NCI-H460 (cell line): ENCODE results near the gene LRRC27. TPM values are rescaled to one million over a fixed set of nuclear protein-coding genes. Genes with fewer than 3 reads are reported as not detected.
"Not testable (repeated sequence)": the region's sequence is repeated elsewhere in the genome, so short reads cannot be mapped to it uniquely, and the experiment has no call there.

Experiments
- DNase-seq: peaks from one replicate; pipeline ENCODE4 v3.0.0-alpha.2; 2016; ENCODE audit warnings: low read depth; ENCODE audit errors: extremely low read depth
- total RNA-seq: library from RNA; depleted of rRNA; stranded (reverse); fragments of >200 nt; shearing (Covaris generic); gene quantifications from 2 replicates; pipeline ENCODE4 v1.2.3, GENCODE V29; 2014

Gene LRRC27
- total RNA-seq, 1 experiment from 2014 or later: 7.8 TPM

DNA sequence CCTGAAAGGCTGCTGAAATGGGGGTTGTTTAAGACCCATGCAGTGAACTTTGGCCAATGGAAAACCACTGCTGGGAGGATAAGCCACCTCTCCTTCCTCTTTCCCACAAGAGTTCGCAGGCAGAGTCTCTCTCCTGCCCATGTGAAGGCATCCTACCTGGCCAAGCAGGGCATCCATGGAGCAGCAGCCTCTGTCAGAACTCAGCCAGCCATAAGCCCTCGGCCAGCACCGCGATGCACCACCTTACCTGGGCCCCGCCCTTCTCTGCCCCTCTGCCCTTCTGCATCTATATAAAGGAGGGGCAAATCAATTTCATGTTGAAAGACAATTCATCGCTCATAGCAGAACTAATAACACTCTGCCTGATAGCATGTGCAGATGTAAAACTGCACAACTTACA, 18.1 kb upstream of the LRRC27 start:
- DNase-seq: no peak

GRCh38 chr10:132314336-132314735, 17.7 kb upstream of the LRRC27 start:
- no peak for DNase-seq

- not testable (repeated sequence) for DNase-seq
These were observed 17.1 kb upstream of the LRRC27 start for GRCh38 chr10:132314881-132315280.

GRCh38 chr10:132316133-132316532, 15.9 kb upstream of the LRRC27 start:
- DNase-seq: no peak

DNA sequence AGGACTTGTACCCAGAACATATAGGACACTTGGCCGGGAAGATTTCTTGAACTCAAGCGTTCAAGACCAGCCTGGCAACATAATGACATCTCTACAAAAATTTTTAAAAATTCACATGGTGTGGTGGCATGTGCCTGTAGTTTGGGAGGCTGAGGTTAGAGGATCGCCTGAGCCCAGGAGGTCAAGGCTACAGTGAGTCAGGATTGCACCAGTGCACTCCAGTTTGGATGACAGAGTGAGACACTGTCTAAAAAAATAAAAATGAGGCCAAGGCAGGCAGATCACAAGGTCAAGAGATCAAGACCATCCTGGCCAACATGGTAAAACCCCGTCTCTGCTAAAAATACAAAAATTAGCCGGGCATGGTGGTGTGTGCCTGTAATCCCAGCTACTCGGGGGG, 14.5 kb upstream of the LRRC27 start:
- DNase-seq: not testable (repeated sequence)

DNA sequence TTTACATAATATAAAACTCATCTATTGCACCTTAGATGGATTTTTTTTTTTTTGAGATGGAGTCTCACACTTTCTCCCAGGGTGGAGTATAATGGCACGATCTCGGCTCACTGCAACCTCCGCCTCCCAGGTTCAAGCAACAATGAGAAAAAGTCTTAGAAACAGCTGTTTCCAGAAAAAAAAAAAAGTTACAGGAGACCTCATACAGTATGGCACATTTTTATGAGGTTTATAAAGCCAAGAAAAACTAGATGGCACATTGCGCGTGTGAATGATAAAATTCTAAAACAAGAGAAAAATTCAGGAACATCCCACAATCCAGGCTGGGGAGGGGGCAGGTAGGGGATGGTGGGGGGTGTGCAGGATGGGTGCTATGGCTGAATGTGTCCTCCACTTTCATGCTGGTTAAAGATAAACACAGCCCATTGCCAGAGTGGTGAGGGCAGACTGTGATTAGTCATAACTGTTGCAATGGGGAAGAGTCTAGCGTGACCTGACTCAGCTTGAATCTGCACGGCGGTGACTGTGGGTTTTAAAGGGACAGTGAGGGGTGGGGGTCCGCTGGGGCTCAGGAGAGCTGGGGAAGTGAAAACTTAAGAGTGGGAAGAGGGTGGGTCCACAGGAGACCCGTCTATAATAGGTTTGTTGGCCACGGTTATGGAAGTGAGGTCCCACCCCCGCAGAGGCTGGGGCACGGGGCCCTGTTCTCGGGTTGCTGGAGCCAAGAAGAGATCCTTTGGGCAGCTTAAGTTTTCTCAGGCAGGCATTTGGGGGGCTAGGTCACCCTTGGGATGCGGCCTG, 11.9 kb upstream of the LRRC27 start:
- DNase-seq: peak; percentile 89

DNA sequence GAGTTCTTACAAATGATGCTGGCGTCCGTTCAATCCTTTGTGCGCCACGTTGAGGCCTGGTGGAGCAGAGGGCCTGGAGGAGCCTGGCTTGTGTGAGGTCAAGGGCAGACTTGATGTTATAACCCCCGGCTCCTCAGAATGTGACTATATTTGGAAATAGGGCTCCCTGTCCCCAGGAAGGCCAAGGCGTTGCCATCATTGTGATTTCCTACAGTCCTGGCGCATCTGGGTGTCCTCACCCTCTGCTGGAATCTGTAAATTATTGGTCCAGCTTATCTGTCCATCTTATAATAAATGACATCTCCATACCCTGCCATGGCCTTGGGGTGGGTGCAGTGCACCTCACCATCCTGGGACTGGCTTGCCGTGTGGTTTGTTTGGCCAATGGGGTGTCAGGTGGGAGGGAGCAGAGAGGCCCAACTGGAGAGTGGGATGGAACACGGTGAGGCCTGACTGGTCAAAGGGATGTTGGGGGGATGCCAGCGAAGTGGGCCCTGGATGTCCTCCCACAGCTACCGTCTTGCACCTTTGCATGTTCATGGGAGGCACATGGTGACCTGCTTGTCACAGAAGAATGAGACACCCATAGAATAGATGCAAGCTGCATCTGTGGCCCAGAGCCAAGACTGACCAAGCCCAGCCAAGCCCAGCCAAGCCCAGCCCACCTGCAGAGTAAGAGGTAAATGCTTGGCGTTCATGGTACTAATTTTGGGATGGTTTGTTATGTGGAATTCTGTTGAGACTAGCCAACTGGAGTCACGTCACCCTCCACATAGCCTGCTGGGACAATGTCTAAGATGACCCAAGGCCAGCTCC, 11.1 kb upstream of the LRRC27 start:
- DNase-seq: no peak

DNA sequence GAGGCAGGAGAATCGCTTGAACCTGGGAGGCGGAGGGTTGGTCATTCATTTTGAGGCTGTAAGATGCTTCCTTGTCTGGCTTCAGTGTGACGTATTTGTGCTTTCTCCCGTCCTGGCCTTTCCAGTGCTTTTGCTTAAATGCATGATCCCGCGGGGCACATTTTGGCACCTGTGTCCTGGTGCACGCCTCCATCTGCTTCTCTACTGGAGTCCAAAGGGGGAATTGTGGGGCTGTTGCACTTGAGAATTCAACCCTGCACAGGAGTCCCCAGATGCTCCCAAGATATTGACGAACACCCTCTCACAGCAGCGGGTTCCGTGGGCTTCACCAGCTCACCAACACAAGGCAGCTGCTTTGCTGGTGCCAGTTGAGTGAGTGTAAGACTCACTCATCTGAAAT, 10.3 kb upstream of the LRRC27 start:
- no peak for DNase-seq

DNA sequence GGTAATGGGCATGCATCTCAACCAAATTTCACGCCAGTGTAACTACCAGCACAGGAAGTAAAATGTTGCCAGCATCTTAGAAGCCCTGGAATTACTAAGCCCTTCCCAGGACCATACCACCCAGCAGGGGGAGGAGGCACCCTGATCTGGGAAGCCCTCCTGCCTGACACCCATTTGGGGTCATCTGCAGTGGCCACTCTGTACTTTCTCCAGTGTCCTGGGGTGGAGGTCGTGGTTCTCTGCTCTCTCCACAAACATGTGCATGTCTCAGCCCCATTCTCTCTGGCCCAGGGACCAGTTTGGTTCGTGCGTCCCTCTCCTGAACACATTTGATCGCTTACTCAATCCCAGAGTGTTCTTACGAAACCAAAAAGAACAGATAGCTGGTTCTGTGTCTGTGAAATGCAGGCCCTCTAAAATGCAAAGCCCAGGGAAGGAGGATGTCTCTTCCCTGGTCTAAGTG, 9.4 kb upstream of the LRRC27 start:
- DNase-seq: peak; percentile 83

- no peak for DNase-seq
These were observed 7.8 kb upstream of the LRRC27 start for GRCh38 chr10:132324186-132324585.

GRCh38 chr10:132326344-132326889, 5.6 kb upstream of the LRRC27 start:
- DNase-seq: no peak

GRCh38 chr10:132326925-132327324, 5.1 kb upstream of the LRRC27 start:
- no peak for DNase-seq

DNA sequence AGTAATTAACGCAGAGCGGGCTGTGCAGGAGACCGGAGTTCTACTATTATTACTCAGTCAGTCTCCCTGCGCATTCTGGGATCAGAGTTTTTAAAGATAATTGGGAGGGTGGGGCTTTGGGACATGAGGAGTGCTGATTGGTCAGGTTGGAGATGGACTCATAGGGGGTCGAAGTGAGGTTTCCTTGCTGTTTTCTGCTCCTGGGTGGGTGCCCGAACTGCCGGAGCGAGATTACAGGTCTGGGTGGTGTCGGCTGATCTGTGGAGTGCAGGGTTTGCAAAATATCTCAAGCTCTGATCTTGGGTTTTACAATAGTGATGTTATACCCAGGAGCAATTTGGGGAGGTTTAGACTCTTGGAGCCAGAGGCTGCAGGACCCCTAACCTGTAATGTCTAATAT, 3.9 kb upstream of the LRRC27 start:
- DNase-seq: no peak

GRCh38 chr10:132328738-132329137, 3.3 kb upstream of the LRRC27 start:
- no peak for DNase-seq

DNA sequence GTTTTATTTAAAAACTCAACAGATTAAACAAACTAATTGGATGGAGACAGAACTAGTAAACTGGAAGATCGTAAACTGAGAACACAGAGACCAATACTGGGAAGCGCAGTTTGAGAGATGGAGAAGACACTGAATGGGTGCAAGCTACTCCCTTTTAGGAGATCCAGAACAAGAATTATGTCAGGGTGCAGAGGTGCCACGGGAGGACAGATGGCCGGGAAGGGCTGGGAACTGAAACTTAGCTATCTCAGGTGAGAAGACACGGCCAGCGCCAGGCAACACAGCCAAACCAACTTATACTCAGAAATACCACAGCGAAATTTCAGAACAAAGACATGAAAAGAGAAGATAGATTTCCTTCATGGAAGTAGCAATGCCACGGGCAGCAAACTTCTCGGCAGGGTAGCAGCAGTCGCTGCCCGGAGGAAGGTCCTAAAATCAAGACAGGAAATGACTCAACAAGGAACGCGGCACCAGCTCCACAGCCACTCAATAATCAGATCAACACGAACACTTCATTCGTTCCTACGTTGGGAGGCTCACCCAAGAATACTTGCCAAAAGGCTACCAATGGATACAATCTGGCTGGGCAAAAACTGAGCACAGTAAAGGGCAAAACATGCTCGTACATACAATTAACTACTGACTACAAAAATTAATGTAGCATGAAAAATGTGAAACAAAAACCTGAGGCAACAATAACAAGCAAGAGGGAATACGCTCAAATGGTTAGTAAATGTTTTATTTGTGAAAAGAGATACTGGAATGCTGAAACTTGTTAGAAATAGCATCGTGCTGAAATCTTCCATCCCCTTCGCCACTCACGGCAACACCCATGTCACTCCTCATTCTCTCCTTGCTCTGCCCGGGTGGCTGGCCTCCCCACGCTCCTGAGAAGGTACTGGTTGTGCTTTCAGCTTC, 2.2 kb upstream of the LRRC27 start:
- DNase-seq: peak; percentile 49

GRCh38 chr10:132330486-132330833, 1.5 kb upstream of the LRRC27 start:
- DNase-seq: no peak

DNA sequence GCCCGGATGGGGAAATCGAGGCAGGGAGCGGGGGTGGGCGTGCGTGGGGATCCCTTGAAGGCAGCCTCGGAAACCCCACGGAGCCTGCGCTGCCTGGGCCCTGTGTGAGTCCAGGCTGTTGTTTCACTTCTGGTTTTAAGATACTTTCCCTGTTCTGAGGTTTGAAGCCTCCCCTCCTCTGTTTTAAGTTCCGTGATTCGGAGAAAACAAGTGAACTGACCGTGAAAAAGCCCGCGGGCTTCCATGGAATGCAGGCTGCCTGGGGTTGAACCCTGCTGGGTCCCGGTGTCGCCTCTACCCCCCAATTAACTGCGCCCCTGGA, 401 bp downstream of the LRRC27 start:
- DNase-seq: no peak

- no peak for DNase-seq
These were observed 1.4 kb downstream of the LRRC27 start for GRCh38 chr10:132333386-132333785.

DNA sequence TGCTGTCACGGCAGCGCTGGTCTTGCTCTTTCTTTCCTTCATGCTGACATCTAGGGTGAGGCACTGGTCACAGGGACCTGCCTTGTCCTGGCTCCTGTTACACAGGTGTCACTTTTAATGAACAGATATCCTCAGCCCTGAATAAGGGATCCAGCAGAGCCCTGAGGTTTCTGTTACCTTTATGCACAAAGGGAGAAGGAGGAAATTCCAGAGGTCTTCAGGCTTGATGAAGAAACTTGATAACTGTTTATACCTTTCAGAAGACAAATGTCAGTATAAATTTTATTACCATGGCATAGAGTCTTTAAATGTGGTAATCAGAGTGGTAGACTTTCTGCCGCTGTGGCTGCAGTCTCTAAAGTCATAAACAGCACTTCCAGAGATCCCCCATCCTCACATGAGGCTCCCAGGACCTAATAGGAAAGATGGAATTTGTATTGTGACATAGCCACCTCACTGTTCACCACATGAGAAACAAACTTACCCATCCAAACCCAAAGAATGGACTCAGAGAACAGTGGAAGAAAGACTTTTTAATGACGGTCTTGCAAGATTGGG, 2.7 kb downstream of the LRRC27 start:
- no peak for DNase-seq
